Smooth muscle cell of the umbilical artery (primary cell): ENCODE results near the gene DTX3. TPM values are rescaled to one million over a fixed set of nuclear protein-coding genes. Genes with fewer than 3 reads are reported as not detected.

Experiments used
- total RNA-seq: library from RNA; depleted of rRNA; stranded (reverse); fragments of >200 nt; gene quantifications from 2 replicates; pipeline ENCODE4 v1.2.3, GENCODE V29; 2014

Gene DTX3, protein sequence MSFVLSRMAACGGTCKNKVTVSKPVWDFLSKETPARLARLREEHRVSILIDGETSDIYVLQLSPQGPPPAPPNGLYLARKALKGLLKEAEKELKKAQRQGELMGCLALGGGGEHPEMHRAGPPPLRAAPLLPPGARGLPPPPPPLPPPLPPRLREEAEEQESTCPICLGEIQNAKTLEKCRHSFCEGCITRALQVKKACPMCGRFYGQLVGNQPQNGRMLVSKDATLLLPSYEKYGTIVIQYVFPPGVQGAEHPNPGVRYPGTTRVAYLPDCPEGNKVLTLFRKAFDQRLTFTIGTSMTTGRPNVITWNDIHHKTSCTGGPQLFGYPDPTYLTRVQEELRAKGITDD
- 20.5 and 22.9 TPM in 2 replicates for total RNA-seq

DNA sequence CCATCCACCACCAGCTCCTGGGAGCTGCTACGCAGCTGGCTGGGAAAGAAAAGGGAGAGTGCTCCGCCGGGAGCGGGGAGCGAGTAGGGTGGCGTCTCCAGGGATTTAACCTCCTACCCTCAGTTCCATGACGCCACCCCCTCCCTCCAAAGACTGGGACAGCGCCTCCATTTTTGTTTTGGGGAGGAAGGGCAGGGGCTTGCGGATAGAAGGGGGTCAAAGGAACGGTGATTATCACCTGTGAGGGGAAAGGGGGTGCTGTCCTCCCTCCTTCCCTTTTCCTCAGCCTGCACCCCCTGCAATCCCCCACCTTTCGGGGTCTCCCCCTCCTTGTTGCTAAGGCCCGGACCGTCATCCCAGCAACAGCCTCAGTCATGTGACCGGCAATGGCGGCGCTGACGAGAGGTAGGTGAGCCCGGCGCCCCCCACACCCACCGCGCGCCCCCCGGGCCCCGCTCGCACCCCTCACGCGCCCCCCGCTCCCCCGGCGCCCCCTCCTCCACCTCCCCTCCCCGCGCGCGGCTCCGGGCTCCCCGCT, at the start of gene DTX3:
DTX3 (plus strand) TSS at position 371 of the 538 bp plus-strand sequence. CDS start 1,694 bp downstream, outside the sequence.

DNA sequence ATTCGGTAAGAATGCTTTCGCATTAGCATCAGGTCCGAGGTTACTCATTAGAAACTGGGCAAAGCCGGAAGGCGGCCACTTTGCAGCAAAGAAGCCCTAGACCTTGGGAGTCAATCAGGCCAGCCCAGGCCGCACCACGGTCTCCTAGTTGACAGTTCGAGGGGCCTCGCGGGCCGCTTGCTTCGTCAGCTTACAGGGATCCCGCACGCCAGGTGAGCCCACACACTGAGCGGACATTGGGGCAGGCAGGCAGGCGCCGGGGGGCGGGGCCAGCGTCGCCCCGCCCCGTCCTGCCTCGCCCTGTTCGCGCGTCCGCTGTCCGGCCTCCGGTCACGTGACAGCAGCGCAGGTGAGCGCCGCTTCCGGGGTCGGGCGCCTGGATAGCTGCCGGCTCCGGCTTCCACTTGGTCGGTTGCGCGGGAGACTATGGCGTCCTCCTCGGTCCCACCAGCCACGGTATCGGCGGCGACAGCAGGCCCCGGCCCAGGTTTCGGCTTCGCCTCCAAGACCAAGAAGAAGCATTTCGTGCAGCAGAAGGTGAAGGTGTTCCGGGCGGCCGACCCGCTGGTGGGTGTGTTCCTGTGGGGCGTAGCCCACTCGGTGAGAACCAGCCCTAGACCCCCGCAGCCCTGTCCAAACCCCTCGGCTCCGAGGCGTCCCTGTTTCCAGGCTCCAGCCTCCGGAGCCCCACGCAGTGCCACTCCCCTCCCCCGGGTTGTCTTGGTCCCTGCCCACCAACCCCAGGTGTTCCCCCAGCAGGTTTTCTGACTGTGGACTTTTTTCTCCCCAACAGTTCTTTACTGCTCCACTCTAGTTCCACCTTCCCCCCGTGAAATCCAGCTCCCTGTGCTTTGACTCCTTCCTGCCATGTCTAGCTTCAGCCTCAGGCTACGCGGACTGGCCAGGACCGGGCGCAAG, 13.5 kb upstream of the DTX3 start, which contains the start of gene PIP4K2C:
PIP4K2C (plus strand) TSS at position 329 of the 918 bp plus-strand sequence; CDS start at position 427, 98 bp downstream.

DNA sequence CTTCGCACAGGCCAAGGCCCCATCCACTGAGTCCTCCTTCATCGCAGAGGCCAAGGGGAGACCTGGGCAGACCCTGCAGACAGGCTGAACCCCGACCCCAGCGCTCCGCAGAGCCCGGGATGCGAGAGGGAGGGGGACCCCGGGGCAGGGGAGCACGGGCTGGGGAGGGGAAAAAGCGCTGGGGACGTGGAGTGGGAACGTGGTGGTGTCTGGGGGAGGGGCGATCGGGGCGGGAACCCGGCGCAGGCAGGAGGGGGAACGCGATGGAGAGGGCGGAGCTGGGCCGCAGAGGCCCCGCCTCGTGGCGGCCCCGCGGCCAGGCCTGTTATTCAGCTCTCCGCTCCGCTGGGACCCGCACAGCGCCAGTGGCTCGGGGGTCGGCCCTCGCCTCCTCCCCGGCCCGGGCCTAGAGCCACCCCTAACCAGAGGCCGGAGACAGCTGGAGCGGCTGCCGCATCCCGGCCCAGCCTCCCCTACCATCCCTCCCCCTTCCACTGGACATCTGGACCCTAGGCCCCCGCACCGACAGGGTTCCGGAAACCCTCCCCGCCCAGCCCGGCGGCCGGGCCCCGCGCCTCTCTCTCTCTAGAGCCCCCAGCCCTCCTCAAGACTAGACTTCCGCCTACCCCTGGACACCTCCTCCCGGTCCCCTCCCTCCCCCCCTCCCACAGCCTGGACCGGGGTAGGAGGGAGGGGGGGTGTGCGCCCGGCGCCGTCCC, 6.6 kb downstream of the DTX3 start, which contains the start of gene ARHGEF25:
ARHGEF25 (plus strand) TSS at position 328 of the 719 bp plus-strand sequence. CDS start 460 bp downstream, outside the sequence.

DNA sequence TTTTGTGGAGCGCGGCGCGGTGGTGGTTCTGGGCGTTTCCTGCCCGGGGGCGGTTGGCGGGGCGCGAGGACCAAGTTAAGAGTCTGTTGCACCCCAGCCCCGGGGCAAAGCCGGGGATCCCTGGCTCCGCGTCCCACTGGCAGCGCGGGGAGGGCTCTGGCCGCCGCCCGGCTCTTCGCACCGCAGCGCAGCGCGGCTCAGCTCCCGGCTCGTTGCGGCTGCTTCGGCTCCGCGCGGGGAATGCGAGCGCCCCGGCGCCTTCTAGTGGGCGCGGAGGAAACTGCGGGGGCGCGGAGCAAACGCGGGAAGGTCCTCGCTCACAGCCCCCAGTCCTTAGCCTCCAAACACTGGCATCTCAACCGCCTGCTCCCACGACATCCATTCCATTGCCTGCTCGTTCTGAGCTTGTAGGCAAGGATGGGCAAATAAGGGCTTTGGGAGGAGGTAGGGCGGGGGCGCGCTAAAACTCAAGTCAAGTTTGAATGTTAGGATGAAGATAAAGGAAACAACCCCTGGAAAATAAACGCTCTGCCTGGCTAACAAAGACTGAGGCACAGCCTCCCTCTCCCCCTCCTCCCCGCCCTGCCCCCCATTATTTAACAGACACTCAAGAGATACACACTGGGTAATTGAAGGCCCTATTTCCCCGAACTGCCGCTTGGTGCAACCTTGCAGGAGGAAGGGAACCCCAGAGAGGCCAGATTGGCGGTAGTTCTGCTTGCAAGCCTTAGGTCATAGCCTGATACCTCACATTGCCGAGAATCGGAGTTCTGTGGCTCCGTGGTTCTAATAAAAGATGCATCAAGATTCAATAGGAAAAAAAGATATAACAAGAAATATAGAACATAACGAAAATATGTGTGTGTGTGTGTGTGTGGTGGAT, 28.6 kb downstream of the DTX3 start, which contains the start of gene B4GALNT1:
B4GALNT1 (minus strand) TSS at position 244 of the 883 bp plus-strand sequence. CDS start 1,069 bp downstream, outside the sequence.

Other genes with a start within 250 kb of the DTX3 start
- gene R3HDM2, start 173.8 kb upstream of the DTX3 start, total RNA-seq = 14.0 and 23.2 TPM in 2 replicates
- gene INHBC, start 170.0 kb upstream of the DTX3 start, total RNA-seq = not detected in 2 replicates
- 2.3 and 7.4 TPM in 2 replicates for gene INHBE, start 149.5 kb upstream of the DTX3 start, total RNA-seq
- 0.30 and 0.74 TPM in 2 replicates for gene GLI1, start 145.0 kb upstream of the DTX3 start, total RNA-seq
- gene ARHGAP9, start 125.0 kb upstream of the DTX3 start, total RNA-seq = 0.14 TPM in 1 of 2 replicates, not detected in the other
- 169 and 173 TPM in 2 replicates for gene MARS1, start 116.8 kb upstream of the DTX3 start, total RNA-seq
- 26.5 and 96.8 TPM in 2 replicates for gene DDIT3, start 84.3 kb upstream of the DTX3 start, total RNA-seq
- gene MBD6, start 82.0 kb upstream of the DTX3 start, total RNA-seq = 4.5 and 12.5 TPM in 2 replicates
- 81.4 and 125 TPM in 2 replicates for gene DCTN2, start 57.6 kb upstream of the DTX3 start, total RNA-seq
- gene KIF5A, start 54.8 kb upstream of the DTX3 start, total RNA-seq = 0.59 and 1.6 TPM in 2 replicates
- 16.6 and 31.5 TPM in 2 replicates for gene PIP4K2C, start 13.6 kb upstream of the DTX3 start, total RNA-seq
- gene ARHGEF25, start 6.6 kb downstream of the DTX3 start, total RNA-seq = 29.2 and 36.2 TPM in 2 replicates
- gene B4GALNT1, start 28.4 kb downstream of the DTX3 start, total RNA-seq = 3.3 and 7.1 TPM in 2 replicates
- 386 and 569 TPM in 2 replicates for gene OS9, start 89.3 kb downstream of the DTX3 start, total RNA-seq
- gene AGAP2, start 133.9 kb downstream of the DTX3 start, total RNA-seq = 0.23 and 0.30 TPM in 2 replicates
- 48.1 and 80.5 TPM in 2 replicates for gene TSPAN31, start 140.2 kb downstream of the DTX3 start, total RNA-seq
- gene CDK4, start 147.5 kb downstream of the DTX3 start, total RNA-seq = 157 and 222 TPM in 2 replicates
- 1.7 and 3.3 TPM in 2 replicates for gene MARCHF9, start 150.3 kb downstream of the DTX3 start, total RNA-seq
- 0.59 and 0.74 TPM in 2 replicates for gene CYP27B1, start 162.3 kb downstream of the DTX3 start, total RNA-seq
- 2.7 and 6.1 TPM in 2 replicates for gene METTL1, start 167.3 kb downstream of the DTX3 start, total RNA-seq
- 4.7 and 7.4 TPM in 2 replicates for gene EEF1AKMT3, start 167.8 kb downstream of the DTX3 start, total RNA-seq
- gene TSFM, start 178.0 kb downstream of the DTX3 start, total RNA-seq = 13.1 and 15.5 TPM in 2 replicates
- gene AVIL, start 213.9 kb downstream of the DTX3 start, total RNA-seq = 2.0 and 4.2 TPM in 2 replicates
- gene CTDSP2, start 241.9 kb downstream of the DTX3 start, total RNA-seq = 38.6 and 54.2 TPM in 2 replicates